ENCODE data around the gene FSTL5.

Gene FSTL5

GRCh38 chr4:161696944-161697343 is 466.9 kb downstream of the FSTL5 start:
- DNase-seq: no peak

GRCh38 chr4:161680146-161680545 is 483.7 kb downstream of the FSTL5 start:
- DNase-seq: no peak

GRCh38 chr4:161664740-161665139 is 499.1 kb downstream of the FSTL5 start:
- DNase-seq: no peak

GRCh38 chr4:161663844-161664243 is 500.0 kb downstream of the FSTL5 start:
- no peak for DNase-seq

GRCh38 chr4:161658676-161659075 is 505.1 kb downstream of the FSTL5 start:
- no peak for DNase-seq

- no peak for DNase-seq
Observed at GRCh38 chr4:161657616-161658015, 506.2 kb downstream of the FSTL5 start.

GRCh38 chr4:161656594-161656993 is 507.2 kb downstream of the FSTL5 start:
- DNase-seq: no peak

GRCh38 chr4:161655148-161655547 is 508.7 kb downstream of the FSTL5 start:
- DNase-seq: no peak

- no peak for DNase-seq
Observed at GRCh38 chr4:161653697-161654096, 510.1 kb downstream of the FSTL5 start.

- no peak for DNase-seq
Observed at GRCh38 chr4:161651586-161651985, 512.2 kb downstream of the FSTL5 start.

GRCh38 chr4:161650812-161651211 is 513.0 kb downstream of the FSTL5 start:
- no peak for DNase-seq

- DNase-seq: no peak
Observed at GRCh38 chr4:161647757-161648156, 516.0 kb downstream of the FSTL5 start.

- DNase-seq: no peak
Observed at GRCh38 chr4:161642708-161643107, 521.1 kb downstream of the FSTL5 start.

- no peak for DNase-seq
Observed at GRCh38 chr4:161629694-161630441, 533.9 kb downstream of the FSTL5 start.

GRCh38 chr4:161604516-161605300 is 559.1 kb downstream of the FSTL5 start:
- DNase-seq: no peak

GRCh38 chr4:161601011-161601410 is 562.8 kb downstream of the FSTL5 start:
- no peak for DNase-seq

- no peak for DNase-seq
Observed at GRCh38 chr4:161595230-161595771, 568.5 kb downstream of the FSTL5 start.

GRCh38 chr4:161585011-161585410 is 578.8 kb downstream of the FSTL5 start:
- DNase-seq: no peak

- DNase-seq: no peak
Observed at GRCh38 chr4:161583549-161583948, 580.3 kb downstream of the FSTL5 start.

- DNase-seq: no peak
Observed at GRCh38 chr4:161581262-161582230, 582.3 kb downstream of the FSTL5 start.

- no peak for DNase-seq
Observed at GRCh38 chr4:161577579-161578301, 586.1 kb downstream of the FSTL5 start.

- no peak for DNase-seq
Observed at GRCh38 chr4:161573836-161574235, 590.0 kb downstream of the FSTL5 start.
